Activated effector memory CD4-positive, alpha-beta T cell treated with Interleukin-2 at 50 U/mL for 16 hours (primary cell): ENCODE results near the gene PRRX1.

Source experiments
- DNase-seq: peaks from one replicate; pipeline ENCODE4 v3.0.0-alpha.2; 2020

PRRX1 gene

GRCh38 chr1:170664828-170665612, 1.1 kb downstream of the PRRX1 start:
- DNase-seq = no peak

GRCh38 chr1:170665629-170666028, 1.7 kb downstream of the PRRX1 start:
- DNase-seq = no peak

DNA sequence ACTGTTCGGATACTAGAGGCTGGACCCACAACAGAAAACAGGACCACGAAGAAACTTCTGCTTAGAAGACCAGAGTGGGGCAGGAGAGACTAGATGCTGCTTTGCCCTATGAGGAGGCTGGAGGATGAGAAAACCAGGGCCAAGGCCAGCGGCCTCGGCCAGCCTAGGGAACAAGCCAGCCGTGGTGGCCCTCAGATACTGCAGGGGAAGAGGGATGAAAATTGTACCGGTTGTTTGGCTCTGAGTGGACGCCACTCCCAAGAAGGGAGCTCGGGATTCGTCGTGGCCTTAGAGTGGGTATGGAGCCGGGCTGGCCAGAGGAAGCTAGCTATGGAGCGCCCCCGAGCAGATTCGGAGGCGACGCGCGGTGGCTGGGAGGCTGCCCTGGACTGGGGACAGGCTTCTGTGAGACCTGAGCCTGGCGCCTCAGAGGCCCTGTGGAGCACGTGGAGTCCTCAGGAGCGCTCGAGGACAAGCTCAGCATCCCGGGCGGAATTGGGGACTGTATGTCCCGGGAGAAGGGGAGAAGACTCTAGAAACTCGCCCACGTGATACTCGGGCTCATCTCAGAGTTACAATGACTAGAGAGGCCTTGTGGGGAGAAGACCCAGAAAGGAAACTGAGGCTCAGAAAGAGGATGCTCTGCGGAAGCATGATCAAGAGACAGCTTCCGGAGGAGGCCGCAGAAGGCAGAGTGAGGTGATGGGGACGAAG, 2.8 kb downstream of the PRRX1 start:
- DNase-seq = no peak

- no peak for DNase-seq
These were observed 4.5 kb downstream of the PRRX1 start for GRCh38 chr1:170668209-170669106.

DNA sequence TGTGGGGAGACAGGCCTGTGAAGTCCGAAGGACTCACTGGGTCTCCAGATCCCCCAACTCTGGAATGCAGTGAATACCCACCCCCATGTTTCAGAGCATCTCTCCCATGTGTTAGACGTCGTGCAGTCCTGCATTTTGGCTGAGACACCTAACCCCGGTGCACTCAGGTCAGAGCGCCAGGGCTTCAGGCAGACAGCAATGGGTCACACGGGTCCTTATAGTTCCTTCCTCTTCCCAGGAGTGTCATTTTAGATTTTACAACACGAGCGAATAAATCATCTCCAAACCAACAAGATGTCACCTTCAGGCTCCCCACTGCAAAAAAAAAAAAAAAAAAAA, 5.1 kb downstream of the PRRX1 start:
- DNase-seq = no peak

GRCh38 chr1:170669586-170670530, 5.9 kb downstream of the PRRX1 start:
- DNase-seq = no peak

DNA sequence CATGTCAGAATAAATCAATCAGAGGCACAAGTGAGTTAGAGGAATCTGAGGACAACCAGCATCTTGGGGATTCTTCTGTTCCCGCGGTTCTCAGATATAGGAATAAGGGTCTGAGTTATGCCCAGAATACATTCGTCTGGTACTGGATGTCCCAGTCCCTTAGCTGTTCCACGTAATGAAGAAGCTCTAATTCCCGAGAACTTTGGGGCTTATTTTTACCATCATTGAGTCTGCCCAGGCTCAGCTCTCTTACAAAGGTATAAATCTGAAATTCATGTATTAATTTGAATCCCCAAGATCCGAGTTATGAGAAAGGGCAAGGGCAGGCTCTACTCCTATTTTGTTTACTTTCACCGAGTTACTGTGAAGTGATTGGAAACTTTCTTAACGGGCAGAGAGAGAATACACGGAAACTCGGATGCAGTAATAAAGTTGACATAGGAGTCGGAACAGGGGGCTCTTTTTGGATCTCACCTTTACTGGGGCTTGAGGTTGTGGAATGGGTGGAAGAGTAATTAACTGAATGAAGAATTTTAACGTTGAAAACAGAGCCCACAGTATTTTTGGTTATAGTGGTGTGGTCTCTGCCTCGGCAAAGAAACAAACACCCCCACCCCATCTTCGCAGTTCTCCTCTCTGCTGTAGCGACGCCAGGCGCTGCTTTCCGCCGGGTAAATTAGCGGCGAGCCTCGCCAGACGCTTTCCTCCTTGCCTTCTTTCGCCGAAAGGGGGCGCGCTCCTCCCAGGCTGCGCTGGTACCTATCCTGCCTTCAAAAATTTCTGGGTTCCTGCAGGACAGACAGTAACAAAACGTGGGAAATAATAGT, 7.1 kb downstream of the PRRX1 start:
- no peak for DNase-seq

DNA sequence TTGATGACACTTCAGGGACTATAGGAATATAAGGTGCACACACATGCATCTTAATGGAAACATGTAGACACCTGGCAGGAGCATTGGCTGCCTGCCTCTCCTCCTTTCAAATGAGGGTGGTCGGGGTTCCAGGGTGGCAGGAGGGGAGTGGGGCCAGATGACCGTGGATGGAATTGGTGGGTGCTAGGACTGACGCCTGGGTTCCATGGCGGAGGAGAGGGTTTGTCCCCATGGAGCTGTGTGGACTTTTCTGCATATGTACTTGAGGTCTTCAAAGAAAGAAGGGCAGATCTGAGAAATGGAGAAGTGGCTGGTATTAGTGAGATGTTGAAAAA, 7.7 kb downstream of the PRRX1 start:
- no peak for DNase-seq

DNA sequence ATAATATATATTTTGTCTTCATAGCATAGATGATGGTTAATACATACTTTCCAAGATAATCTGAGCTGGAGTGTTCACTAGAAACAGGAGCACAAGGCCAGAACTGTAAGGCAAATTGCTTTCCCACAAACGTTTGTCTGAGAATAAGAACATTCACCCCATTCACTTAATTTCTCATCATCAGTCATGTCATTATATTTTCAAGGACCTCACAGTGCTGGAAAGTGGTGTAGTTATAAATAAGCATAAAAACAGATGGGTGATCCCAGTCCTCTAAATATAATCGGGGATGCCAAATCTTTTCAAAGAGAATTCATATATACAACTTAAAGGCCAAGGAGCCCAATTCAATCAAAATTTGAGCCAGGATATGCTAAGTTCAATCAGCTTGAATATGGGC, 8.4 kb downstream of the PRRX1 start:
- no peak for DNase-seq

DNA sequence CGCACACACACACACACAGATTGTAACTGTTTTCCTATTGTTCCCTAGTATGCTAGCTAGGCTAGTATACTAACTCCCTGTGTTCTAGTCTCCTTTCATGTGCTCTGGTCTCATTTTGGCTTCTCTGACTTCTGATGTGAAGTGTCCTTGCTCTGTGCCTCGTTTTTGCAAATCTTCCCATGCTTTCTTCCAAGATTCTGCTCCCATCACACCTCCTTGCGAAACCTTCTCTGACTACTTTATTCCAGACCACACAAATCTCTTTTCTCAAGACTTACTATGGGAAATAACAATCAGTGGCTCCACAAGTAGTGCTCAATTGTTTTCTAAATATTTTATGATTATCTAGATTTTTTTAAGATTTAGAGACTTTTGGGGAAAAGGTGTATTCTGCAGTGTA, 10.3 kb downstream of the PRRX1 start:
- DNase-seq = no peak

- no peak for DNase-seq
These were observed 11.1 kb downstream of the PRRX1 start for GRCh38 chr1:170674986-170675385.

DNA sequence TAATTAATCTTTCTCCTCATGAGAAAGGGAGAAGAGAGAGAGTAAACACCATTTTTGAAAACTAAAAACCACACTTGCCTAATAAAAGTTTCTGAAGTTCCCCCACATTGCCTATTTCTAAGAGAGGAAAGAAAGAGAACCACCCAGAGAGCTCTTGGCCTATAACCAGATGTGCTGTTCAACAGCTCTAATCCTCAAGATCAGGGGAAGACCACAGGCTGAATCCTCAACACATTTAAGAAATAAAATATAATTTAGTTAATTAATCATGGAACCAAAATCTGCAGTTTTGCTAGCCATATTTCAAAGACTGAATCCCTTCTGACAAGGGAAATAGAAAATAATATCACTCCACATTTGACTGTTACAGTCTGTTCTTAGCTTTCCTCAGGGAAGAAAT, 11.9 kb downstream of the PRRX1 start:
- DNase-seq = no peak

DNA sequence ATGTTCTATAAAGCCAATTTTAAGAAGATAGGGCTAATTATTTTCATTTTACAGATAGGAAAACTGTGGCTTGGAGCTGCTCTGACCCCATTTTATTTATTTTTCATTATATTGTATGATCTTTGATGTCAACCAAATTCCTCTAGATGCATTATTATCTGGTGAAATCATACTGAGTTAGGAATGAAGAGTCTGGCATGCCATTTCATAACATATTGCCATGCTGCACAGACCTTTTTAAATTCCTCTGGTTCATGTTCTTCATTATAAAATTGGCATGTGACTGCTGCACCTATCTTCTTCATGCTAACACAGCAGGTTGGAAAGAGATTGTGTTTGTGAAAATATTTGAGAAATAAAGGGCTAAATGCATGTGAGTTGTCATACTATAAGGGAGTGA, 12.7 kb downstream of the PRRX1 start:
- no peak for DNase-seq

- no peak for DNase-seq
These were observed 14.2 kb downstream of the PRRX1 start for GRCh38 chr1:170678027-170678600.

GRCh38 chr1:170680428-170680827, 16.5 kb downstream of the PRRX1 start:
- no peak for DNase-seq

GRCh38 chr1:170682169-170682568, 18.2 kb downstream of the PRRX1 start:
- no peak for DNase-seq

GRCh38 chr1:170682809-170683208, 18.9 kb downstream of the PRRX1 start:
- no peak for DNase-seq

- DNase-seq = no peak
These were observed 21.2 kb downstream of the PRRX1 start for GRCh38 chr1:170685166-170685565.

- DNase-seq = no peak
These were observed 22.4 kb downstream of the PRRX1 start for GRCh38 chr1:170686291-170686690.

GRCh38 chr1:170687621-170688020, 23.7 kb downstream of the PRRX1 start:
- no peak for DNase-seq

GRCh38 chr1:170691258-170691657, 27.3 kb downstream of the PRRX1 start:
- no peak for DNase-seq
